ENCODE data around the gene RNF157. TPM values are rescaled to one million over a fixed set of nuclear protein-coding genes. Genes with fewer than 3 reads are reported as not detected.

Gene RNF157
- total RNA-seq, 1 experiment from 2014 or later = 0.86 TPM

GRCh38 chr17:76233588-76234353 lies 6.5 kb downstream of the RNF157 start:
- Histone ChIP-seq H3K4me2 (ENCODE audit: low read length) (no peak overlapping the region), H4K20me1 (ENCODE audit: insufficient read depth) (no peaks in the 10 kb centered on the region), H2AFZ (ENCODE audit: low read depth, low read length, poor library complexity, severe bottlenecking) (peak overlapping the region; percentile 7), H3K79me2 (ENCODE audit: insufficient read depth, low read length) (no peaks in the 10 kb centered on the region), H3K9me3 (ENCODE audit: control insufficient read depth in 1 of 2, insufficient read depth in 1 of 2, low read depth in 1 of 2, low read length in 2 of 2) (no peaks in the 10 kb centered on the region), H3K36me3 (ENCODE audit: control insufficient read depth in 1 of 2, insufficient read depth in 2 of 2, low read length in 2 of 2) (no peaks in the 10 kb centered on the region), H3K27me3 (ENCODE audit: insufficient read depth, low read length) (peaks cover 11% of the 10 kb centered on the region; the same call in 1 of the 2 replicates), H3K9me2 (ENCODE audit: insufficient read depth) (no peaks in the 10 kb centered on the region), H3K4me1 (ENCODE audit: control insufficient read depth in 1 of 2, insufficient read depth in 2 of 2, low read length in 2 of 2) (peaks cover 0 to 15% of the 10 kb centered on the region in 2 experiments; a peak in 1 of 4 replicates), H3K4me3 (replicated peaks in 1 of 2; ENCODE audit: low read depth in 1 of 2, low read length in 2 of 2) (no peak overlapping the region), H3K9ac (ENCODE audit: low read length) (no peak overlapping the region), H3K27ac (ENCODE audit: low read depth, low read length) (no peak overlapping the region)
- RAD21 ChIA-PET (ENCODE audit: low non-redundant PET in 1 of 2, low total read pairs in 2 of 2, uncharacterized antibody in 2 of 2, unreplicated experiment in 2 of 2) = no interaction called here
- intact Hi-C loops (cut with micrococcal nuclease) = no loop called here
- CTCF ChIA-PET = interaction anchor here (1.2 kb wide), 1 partner anchor 10 kb away, joined by 3 read pairs; no protein-coding TSS in a partner anchor
- TF ChIP-seq POLR2A (IDR thresholded peaks at IDR 0.05; ENCODE audit: borderline replicate concordance, extremely low read depth, insufficient read depth, insufficient read length) = no peak
- TF ChIP-seq SRF (IDR thresholded peaks at IDR 0.05; ENCODE audit: low read depth) = no peak
- TF ChIP-seq ATF3 (IDR thresholded peaks at IDR 0.05) = no peak
- no peak for TF ChIP-seq EZH2phosphoT487 (IDR thresholded peaks at IDR 0.05; ENCODE audit: borderline replicate concordance)
- no peak for TF ChIP-seq EGR1 (IDR thresholded peaks at IDR 0.05; ENCODE audit: low read depth)
- no peak for TF ChIP-seq CTCF (IDR thresholded peaks at IDR 0.05 in 2 of 3, conservative IDR thresholded peaks at IDR 0.05 in 1 of 3; ENCODE audit: borderline replicate concordance in 1 of 3, insufficient read depth in 1 of 3, low read depth in 2 of 3, low read length in 2 of 3)
- no peak for TF ChIP-seq JUND (IDR thresholded peaks at IDR 0.05)
- no peak for TF ChIP-seq ELF1 (IDR thresholded peaks at IDR 0.05; ENCODE audit: borderline replicate concordance, low read depth)
- no peak for TF ChIP-seq RAD21 (IDR thresholded peaks at IDR 0.05; ENCODE audit: low read depth)
- no peak for TF ChIP-seq MAX (IDR thresholded peaks at IDR 0.05)
- TF ChIP-seq ZBTB33 (IDR thresholded peaks at IDR 0.05; ENCODE audit: extremely low read depth, insufficient replicate concordance, low read length) = no peak
- no TSS peak for BruUV-seq (replicated peaks)
- POLR2A ChIA-PET = no interaction called here
- ATAC-seq (no peak), DNase-seq (ENCODE audit: low read depth, low spot score) (no peak)

Measured in HCT116 (cell line).